HFFc6 (cell line): ENCODE measurements around the gene SNAP47. TPM values are rescaled to one million over a fixed set of nuclear protein-coding genes. Genes with fewer than 3 reads are reported as not detected.

ENCODE experiments used
- DNase-seq: peaks from one replicate; pipeline ENCODE4 v3.0.0-alpha.2; 2018
- H3K27ac Mint-ChIP-seq: 2 replicates; pipeline ENCODE4 v1.8.0; 2020; ENCODE audit warnings: mild to moderate bottlenecking, mixed read lengths
- H3K27me3 Mint-ChIP-seq: 2 replicates; pipeline ENCODE4 v1.8.0; 2021; ENCODE audit warnings: mild to moderate bottlenecking, moderate library complexity, mixed read lengths; ENCODE audit not compliant: insufficient read depth
- H3K36me3 Mint-ChIP-seq: 2 replicates; pipeline ENCODE4 v1.8.0; 2021; ENCODE audit warnings: low read depth, mixed read lengths
- H3K4me1 Mint-ChIP-seq: 2 replicates; pipeline ENCODE4 v1.8.0; 2020; ENCODE audit warnings: low read depth, mixed read lengths
- H3K4me3 Mint-ChIP-seq: 2 replicates; pipeline ENCODE4 v1.8.0; 2020; ENCODE audit warnings: mild to moderate bottlenecking, moderate library complexity, mixed read lengths
- H3K9me3 Mint-ChIP-seq: 2 replicates; pipeline ENCODE4 v1.8.0; 2020; ENCODE audit warnings: mild to moderate bottlenecking, mixed read lengths
- CTCF ChIP-seq: fragments of 200-600 bp; sonication (generic); IDR thresholded peaks from 2 replicates; pipeline ENCODE4 v1.5.0; 2021; ENCODE audit warnings: antibody characterized with exemption, mild to moderate bottlenecking
- total RNA-seq, 6 experiments: library from RNA; stranded (reverse); fragmentation: NEBNext Ultra II Directional; extraction: Animal tissue kit (Norgen Biotek cat#: 25700); gene quantifications; 2 replicates in 1 of 6; 3 replicates in 5 of 6; pipeline ENCODE4 v1.2.3, GENCODE V29; 2021

Gene SNAP47
- total RNA-seq, 6 experiments from 2014 or later = 27.0 to 31.2 (median 30.4) TPM

GRCh38 chr1:227780101-227781044 is 45.1 kb downstream of the SNAP47 start:
- TF ChIP-seq CTCF = no peak
- H3K27me3 Mint-ChIP-seq = no peaks in the 10 kb centered on the region
- H3K4me1 Mint-ChIP-seq = peaks cover 46% of the 10 kb centered on the region
- H3K27ac Mint-ChIP-seq = no peak overlapping the region
- DNase-seq = no peak
- H3K9me3 Mint-ChIP-seq = no peaks in the 10 kb centered on the region
- H3K36me3 Mint-ChIP-seq = peaks cover 6% of the 10 kb centered on the region
- H3K4me3 Mint-ChIP-seq = no peak overlapping the region

GRCh38 chr1:227781314-227781930 is 46.2 kb downstream of the SNAP47 start:
- H3K9me3 Mint-ChIP-seq = no peaks in the 10 kb centered on the region
- H3K4me1 Mint-ChIP-seq = peaks cover 36% of the 10 kb centered on the region
- H3K36me3 Mint-ChIP-seq = peaks cover 6% of the 10 kb centered on the region
- no peak overlapping the region for H3K4me3 Mint-ChIP-seq
- H3K27ac Mint-ChIP-seq = no peak overlapping the region
- TF ChIP-seq CTCF = no peak
- H3K27me3 Mint-ChIP-seq = no peaks in the 10 kb centered on the region
- no peak for DNase-seq

GRCh38 chr1:227782226-227782625 is 47.0 kb downstream of the SNAP47 start:
- DNase-seq = no peak
- H3K27me3 Mint-ChIP-seq = no peaks in the 10 kb centered on the region
- no peak for TF ChIP-seq CTCF
- H3K9me3 Mint-ChIP-seq = no peaks in the 10 kb centered on the region
- H3K27ac Mint-ChIP-seq = no peak overlapping the region
- H3K4me3 Mint-ChIP-seq = no peak overlapping the region
- H3K36me3 Mint-ChIP-seq = peaks cover 6% of the 10 kb centered on the region
- peaks cover 31% of the 10 kb centered on the region for H3K4me1 Mint-ChIP-seq

- no peaks in the 10 kb centered on the region for H3K9me3 Mint-ChIP-seq
- no peak overlapping the region for H3K4me3 Mint-ChIP-seq
- peaks cover 6% of the 10 kb centered on the region for H3K36me3 Mint-ChIP-seq
- H3K27ac Mint-ChIP-seq = no peak overlapping the region
- no peak for DNase-seq
- TF ChIP-seq CTCF = no peak
- H3K4me1 Mint-ChIP-seq = peaks cover 17% of the 10 kb centered on the region
- H3K27me3 Mint-ChIP-seq = no peaks in the 10 kb centered on the region; the same call in 1 of the 2 replicates
Measured at GRCh38 chr1:227785094-227785804, 50.0 kb downstream of the SNAP47 start.

- H3K27ac Mint-ChIP-seq = no peak overlapping the region
- H3K4me1 Mint-ChIP-seq = peaks cover 17% of the 10 kb centered on the region
- no peak for TF ChIP-seq CTCF
- no peak overlapping the region for H3K4me3 Mint-ChIP-seq
- DNase-seq = no peak
- H3K36me3 Mint-ChIP-seq = peaks cover 6% of the 10 kb centered on the region
- H3K9me3 Mint-ChIP-seq = no peaks in the 10 kb centered on the region
- H3K27me3 Mint-ChIP-seq = no peaks in the 10 kb centered on the region; the same call in 1 of the 2 replicates
Measured at GRCh38 chr1:227785805-227786671, 50.8 kb downstream of the SNAP47 start.
